Fibroblast of villous mesenchyme (primary cell): ENCODE measurements around the gene LDLR. TPM values are rescaled to one million over a fixed set of nuclear protein-coding genes. Genes with fewer than 3 reads are reported as not detected.
"Not testable (repeated sequence)": the region's sequence is repeated elsewhere in the genome, so short reads cannot be mapped to it uniquely, and the experiment has no call there.

ENCODE experiments used
- DNase-seq: peaks from one replicate; pipeline ENCODE4 v3.0.0-alpha.2; 2010; ENCODE audit warnings: low read depth
- H3K4me3 ChIP-seq: 2 replicates; pipeline ENCODE4 v1.5.1; 2011; ENCODE audit warnings: low read depth, mild to moderate bottlenecking, low read length
- CTCF ChIP-seq: IDR thresholded peaks from 2 replicates; pipeline ENCODE4 v1.5.1; 2012; ENCODE audit warnings: low read depth, mild to moderate bottlenecking, low read length; ENCODE audit not compliant: insufficient read depth
- total RNA-seq: library from RNA; depleted of rRNA; stranded (reverse); fragments of >200 nt; gene quantifications from 2 replicates; pipeline ENCODE4 v1.2.3, GENCODE V29; 2012

The LDLR gene
- total RNA-seq, 1 donor, result 392 TPM

- TF ChIP-seq CTCF, result no peak
- no peak for DNase-seq
- peak overlapping the region; percentile 23 for H3K4me3 ChIP-seq
Measured at GRCh38 chr19:11094520-11094894, 5.2 kb downstream of the LDLR start.

- TF ChIP-seq CTCF, result no peak
- H3K4me3 ChIP-seq, result no peak overlapping the region
- peak; percentile 60 for DNase-seq
Measured at GRCh38 chr19:11096210-11096841, 7.1 kb downstream of the LDLR start.

DNA sequence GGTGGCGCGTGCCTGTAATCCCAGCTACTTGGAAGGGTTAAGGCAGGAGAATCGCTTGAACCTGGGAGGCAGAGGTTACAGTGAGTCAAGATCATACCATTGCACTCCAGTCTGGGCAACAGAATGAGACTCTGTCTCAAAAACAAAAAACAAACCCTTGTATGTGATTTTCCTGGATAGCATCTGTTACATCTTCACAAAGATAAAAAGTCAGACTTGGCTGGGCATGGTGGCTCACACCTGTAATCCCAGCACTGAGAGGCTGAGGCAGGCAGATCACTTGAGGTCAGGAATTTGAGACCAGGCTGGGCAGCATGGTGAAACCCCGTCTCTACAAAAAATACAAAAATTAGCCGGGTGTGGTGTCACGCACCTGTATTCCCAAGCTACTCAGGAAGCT lies 8.1 kb downstream of the LDLR start:
- not testable (repeated sequence) for H3K4me3 ChIP-seq, DNase-seq

- TF ChIP-seq CTCF, result no peak
- H3K4me3 ChIP-seq, result no peak overlapping the region
- DNase-seq, result no peak
Measured at GRCh38 chr19:11098327-11098726, 9.1 kb downstream of the LDLR start.

DNA sequence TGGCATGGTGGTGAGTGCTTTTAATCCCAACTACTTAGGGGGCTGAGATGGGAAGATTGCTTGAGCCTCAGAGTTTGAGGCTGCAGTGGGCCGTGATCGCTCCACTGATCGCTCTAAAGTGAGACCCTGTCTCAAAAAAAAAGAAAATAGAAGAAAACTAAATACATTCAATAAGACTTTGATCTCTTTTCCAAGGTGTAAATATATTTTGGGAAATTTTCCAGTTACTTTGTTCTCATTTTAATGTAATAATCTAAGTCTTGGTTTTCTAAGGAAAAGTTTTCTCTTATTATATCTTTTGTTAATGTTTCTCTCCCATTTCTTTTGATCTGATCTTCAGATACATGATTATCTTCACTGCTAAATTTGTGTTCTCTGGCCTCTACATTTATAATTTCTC lies 9.6 kb downstream of the LDLR start:
- no peak for DNase-seq
- H3K4me3 ChIP-seq, result no peak overlapping the region
- no peak for TF ChIP-seq CTCF

GRCh38 chr19:11100049-11100448 lies 10.8 kb downstream of the LDLR start:
- no peak for DNase-seq
- no peak overlapping the region for H3K4me3 ChIP-seq
- TF ChIP-seq CTCF, result no peak

- TF ChIP-seq CTCF, result no peak
- H3K4me3 ChIP-seq, result no peak overlapping the region
- no peak for DNase-seq
Measured at GRCh38 chr19:11101057-11101456, 11.8 kb downstream of the LDLR start.

GRCh38 chr19:11102944-11103343 lies 13.7 kb downstream of the LDLR start:
- no peak for TF ChIP-seq CTCF
- H3K4me3 ChIP-seq, result no peak overlapping the region
- DNase-seq, result no peak

GRCh38 chr19:11103667-11104066 lies 14.4 kb downstream of the LDLR start:
- not testable (repeated sequence) for H3K4me3 ChIP-seq, DNase-seq
